GM18520 (cell line): ENCODE results near the gene GPC1.

Experiments used
- ATAC-seq: cut with Tn5 transposase; IDR thresholded peaks from one replicate; pipeline ENCODE4 v1.9.1; 2021; ENCODE audit not compliant: unreplicated experiment

The GPC1 gene

DNA sequence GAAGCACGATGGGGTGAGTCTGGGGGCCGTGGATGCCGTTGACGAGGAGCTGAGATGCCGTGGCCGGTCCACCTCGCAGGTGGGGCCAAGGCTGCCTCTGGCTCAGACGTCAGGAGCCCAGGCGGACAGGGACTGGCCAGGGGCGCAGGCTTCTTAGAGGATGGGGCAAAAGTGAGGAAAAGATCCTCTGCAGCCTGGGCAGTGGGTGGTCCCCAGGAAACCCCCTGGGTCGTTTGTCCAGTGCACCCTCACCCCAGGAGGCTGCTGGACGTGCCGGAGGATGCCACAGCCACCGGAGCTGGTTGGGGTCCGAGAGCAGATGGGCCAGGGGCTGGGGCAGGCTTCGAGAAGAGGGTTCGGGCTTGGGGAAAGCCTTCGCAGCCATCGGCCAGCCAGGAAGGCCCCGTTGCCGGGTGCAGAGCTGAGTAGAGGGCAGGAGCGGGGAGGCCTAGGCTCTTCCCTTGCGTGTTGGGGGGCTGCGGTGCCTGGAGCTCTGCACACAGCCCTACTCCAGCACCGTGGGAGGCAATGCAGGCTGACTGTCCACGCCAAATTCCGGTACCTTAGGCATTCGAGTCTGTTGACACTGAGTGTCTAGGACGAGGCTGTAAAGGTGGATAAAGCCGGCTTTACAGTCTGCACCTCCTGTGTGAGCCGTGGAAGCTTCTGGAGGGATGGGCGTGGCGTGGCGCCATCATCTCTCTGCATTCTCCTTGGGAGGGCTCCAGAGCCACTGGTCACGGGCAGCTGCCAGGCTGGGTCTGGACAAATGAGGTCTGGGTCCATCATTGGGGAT lies 18.8 kb downstream of the GPC1 start:
- no peak for ATAC-seq

- no peak for ATAC-seq
Measured at GRCh38 chr2:240455272-240455646, 19.8 kb downstream of the GPC1 start.

DNA sequence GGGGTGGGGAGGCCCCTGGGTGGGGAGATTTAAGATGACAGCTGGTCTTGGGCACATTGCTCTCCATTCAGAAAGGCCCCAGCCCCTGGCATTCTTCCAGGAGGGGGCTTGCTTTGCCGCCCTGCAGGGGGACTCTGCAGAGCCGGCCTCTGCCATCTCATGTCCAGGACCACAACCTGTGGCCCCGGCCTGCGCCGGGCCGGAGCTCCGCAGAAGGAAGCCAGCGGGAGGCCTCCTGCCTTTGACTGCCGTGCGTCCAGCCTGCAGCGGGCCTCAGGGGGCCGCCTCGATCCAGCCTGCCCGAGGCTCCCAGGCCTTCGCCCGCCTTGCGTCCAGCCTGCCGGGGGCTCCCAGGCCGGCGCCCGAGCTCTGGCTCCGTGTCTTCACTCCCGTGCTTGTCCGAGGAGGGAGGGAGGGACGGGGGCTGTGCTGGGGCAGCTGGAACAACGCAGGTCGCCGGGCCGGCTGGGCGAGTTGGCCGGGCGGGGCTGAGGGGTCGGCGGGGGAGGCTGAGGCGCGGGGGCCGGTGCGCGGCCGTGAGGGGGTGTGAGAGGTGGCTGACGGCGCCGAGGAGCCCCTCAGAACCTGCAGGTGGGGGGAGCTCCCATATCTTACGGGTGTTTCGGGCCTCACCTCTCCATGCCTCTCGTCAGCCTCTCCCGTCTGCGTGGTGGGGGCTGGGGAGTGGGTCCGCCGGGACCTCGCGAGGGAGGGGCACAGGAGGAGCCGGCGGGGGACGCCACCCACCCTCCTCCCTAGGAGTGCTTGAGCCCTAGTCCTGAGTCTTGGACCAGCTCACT lies 20.4 kb downstream of the GPC1 start:
- no peak for ATAC-seq

- no peak for ATAC-seq
Measured at GRCh38 chr2:240456447-240457222, 21.2 kb downstream of the GPC1 start.

- no peak for ATAC-seq
Measured at GRCh38 chr2:240457223-240458043, 22.0 kb downstream of the GPC1 start.

- no peak for ATAC-seq
Measured at GRCh38 chr2:240458044-240458899, 22.8 kb downstream of the GPC1 start.

GRCh38 chr2:240458900-240459391 lies 23.5 kb downstream of the GPC1 start:
- ATAC-seq = no peak

- ATAC-seq = no peak
Measured at GRCh38 chr2:240459401-240460252, 24.2 kb downstream of the GPC1 start.

- no peak for ATAC-seq
Measured at GRCh38 chr2:240460253-240460711, 24.8 kb downstream of the GPC1 start.

GRCh38 chr2:240460781-240461431 lies 25.4 kb downstream of the GPC1 start:
- no peak for ATAC-seq

DNA sequence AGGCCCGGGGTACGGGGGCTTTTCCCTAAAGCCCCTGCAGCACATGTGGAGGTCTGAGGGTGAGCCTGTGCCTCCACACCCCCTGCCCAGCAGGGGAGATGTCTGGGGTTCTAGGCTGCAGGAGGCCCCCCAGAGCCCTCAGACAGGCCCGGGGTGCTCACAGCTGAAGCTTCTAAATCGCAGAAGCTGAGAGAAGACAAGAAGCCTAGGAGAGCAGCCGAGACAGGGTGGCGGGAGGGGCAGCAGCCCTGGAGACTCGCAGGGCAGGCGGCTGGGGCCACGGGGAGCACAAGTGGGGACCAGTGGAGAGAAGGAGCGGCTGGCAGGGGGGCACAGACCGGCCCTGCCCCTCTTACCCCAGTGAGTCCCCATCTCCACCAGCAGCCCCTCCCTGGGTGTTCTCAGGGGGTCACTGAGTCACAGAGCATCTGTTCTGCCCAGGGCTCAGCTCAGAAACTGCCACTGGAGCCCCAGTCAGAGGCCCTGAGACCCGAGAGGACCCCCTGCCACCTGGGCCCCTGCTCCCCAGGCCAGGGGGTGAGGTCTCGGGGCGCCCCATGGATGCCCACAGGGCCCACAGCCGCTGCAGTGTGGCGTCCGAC lies 26.1 kb downstream of the GPC1 start:
- ATAC-seq = no peak

- ATAC-seq = no peak
Measured at GRCh38 chr2:240462073-240462706, 26.7 kb downstream of the GPC1 start.

DNA sequence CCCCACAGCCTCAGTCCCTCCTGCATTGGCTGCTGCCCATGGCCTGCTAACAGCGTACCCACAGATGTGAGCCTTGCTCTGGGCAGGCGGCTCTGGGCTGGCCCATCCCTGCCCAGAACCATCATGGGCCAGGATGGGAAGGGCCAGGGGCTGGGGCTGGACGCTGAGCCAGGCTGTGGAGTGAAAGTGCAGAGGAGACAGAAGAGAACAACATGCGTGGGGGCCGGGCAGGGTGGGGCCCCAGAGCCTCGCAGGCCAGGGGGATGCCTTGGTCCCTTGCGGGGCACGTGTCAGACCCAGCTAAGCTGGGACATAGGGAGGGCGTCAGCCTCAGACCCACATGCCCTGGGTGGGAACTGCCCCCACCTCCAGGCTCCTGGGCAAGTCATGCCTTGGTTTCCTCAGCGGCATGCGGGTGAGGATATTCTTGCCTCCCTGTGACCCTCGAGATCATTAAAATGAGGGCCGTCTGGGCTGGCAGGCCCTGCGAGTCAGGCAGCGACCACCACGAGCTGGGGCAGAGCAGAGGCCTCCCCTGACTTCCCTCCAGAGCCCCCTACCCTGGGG lies 27.3 kb downstream of the GPC1 start:
- no peak for ATAC-seq

- ATAC-seq = no peak
Measured at GRCh38 chr2:240463274-240463865, 27.9 kb downstream of the GPC1 start.

- no peak for ATAC-seq
Measured at GRCh38 chr2:240463866-240464481, 28.5 kb downstream of the GPC1 start.
